ENCODE measurements around the gene CDH23. TPM values are rescaled to one million over a fixed set of nuclear protein-coding genes. Genes with fewer than 3 reads are reported as not detected.
A peak's percentile ranks its signal among the peaks of the same experiment; 100 is the strongest.

The CDH23 gene
- total RNA-seq, 2 donors from 2014 or later = 0.06 TPM; not detected in 1

DNA sequence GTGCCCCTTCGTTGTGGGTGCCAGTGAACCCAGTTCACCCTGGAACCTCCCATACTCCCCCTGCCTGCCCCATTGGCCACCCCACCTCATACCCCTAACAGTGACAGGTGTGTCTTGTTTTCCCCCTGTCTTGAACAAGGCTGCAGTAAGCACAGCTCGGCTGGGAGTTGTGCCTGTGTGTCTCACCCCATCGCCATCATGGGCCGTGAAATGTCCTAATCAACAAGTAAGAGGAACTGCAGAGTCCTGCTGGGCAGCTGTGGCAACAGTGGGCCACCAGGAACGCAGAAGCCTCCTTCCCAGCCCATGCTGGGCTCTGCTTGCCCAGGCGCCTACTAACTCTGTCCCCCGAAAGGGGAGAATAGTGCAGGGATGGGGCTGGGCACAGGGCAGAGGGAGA, 231.2 kb downstream of the CDH23 start:
- Mint-ChIP-seq H3K4me3 (no peak overlapping the region), H3K27ac (no peak overlapping the region), H3K4me1 (ENCODE audit: low read depth in 2 of 2) (no peaks in the 10 kb centered on the region), H3K9me3 (no peaks in the 10 kb centered on the region), H3K27me3 (peaks cover 0 to 7% of the 10 kb centered on the region in 2 donors), H3K36me3 (no peaks in the 10 kb centered on the region)
- no peak for ATAC-seq
- no peak for DNase-seq (ENCODE audit: low spot score)

DNA sequence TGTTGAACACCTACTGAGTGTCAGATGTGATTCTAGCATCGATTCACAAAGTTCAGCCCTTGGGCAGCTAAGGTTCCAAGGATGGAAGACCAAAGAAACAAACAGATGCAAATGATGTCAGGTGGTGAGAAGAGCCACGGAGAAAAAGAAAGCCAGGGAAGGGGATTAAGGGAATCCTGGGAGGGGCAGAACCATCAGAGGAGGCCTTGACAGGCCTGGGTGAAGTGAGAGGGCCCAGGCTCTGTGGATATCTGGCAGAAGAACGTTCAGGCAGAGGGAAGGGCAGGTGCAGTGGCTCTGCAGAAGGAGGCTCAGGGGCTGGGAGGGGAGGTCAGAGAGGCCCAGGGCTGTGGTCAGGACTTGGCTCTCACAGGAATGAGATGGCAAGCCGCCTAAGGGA, 232.4 kb downstream of the CDH23 start:
- no peak for ATAC-seq

GRCh38 chr10:71630168-71630567, 233.4 kb downstream of the CDH23 start:
- no peak overlapping the region for H3K4me3 Mint-ChIP-seq
- H3K9me3 Mint-ChIP-seq = no peaks in the 10 kb centered on the region
- no peaks in the 10 kb centered on the region for H3K36me3 Mint-ChIP-seq
- no peaks in the 10 kb centered on the region for H3K4me1 Mint-ChIP-seq (ENCODE audit: low read depth in 2 of 2)
- ATAC-seq (no peak), DNase-seq (ENCODE audit: low spot score) (no peak)
- H3K27me3 Mint-ChIP-seq = peaks cover 2 to 7% of the 10 kb centered on the region in 2 donors
- H3K27ac Mint-ChIP-seq = no peak overlapping the region

More for the DNA sequence above, 232.4 kb downstream of the CDH23 start:
- no peak for DNase-seq (ENCODE audit: low spot score)
- Mint-ChIP-seq H3K27ac (no peak overlapping the region), H3K4me3 (no peak overlapping the region), H3K4me1 (ENCODE audit: low read depth in 2 of 2) (no peaks in the 10 kb centered on the region), H3K36me3 (no peaks in the 10 kb centered on the region), H3K9me3 (no peaks in the 10 kb centered on the region), H3K27me3 (peaks cover 2 to 7% of the 10 kb centered on the region in 2 donors)

DNA sequence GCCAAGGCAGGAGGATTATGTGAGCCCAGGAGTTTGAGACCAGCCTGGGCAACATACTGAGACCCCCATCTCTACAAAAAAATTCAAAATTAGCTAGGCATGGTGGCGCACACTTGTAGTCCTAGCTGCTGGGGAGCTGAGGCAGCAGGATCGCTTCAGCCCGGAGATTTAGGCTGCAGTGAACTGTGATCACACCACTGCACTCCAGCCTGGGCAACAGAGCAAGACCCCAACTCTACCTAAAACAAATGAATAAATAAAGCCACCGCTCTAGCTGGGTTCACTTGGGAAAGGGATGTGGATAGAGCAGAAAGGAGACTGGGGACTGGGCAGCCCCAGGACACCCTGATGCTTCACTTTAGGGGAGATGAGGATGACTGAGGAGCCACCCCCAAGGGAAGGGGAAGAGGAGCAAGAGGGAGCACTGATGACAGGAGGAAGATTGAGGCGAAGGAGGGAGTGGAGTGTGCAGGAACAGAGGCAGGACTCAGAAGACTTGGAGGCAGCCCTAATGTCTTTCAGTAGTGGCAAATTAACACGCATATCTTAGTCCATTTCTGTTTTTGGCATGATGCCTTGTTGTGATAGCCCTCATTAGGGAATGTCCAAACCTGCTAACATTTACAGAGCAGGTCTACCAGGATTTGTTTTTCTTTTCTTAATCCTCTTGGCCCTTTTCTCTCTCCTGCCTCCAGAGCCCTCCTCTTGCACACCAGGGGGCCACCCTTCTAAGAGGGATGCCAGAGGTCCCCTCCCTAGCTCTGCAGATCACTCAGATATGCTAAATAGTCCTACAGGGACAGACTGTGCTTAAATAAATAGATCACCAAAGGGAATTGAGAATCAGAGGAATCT, 234.5 kb downstream of the CDH23 start:
- Mint-ChIP-seq H3K4me1 (ENCODE audit: low read depth in 2 of 2) (no peaks in the 10 kb centered on the region), H3K4me3 (no peak overlapping the region)
- no peak for ATAC-seq

DNA sequence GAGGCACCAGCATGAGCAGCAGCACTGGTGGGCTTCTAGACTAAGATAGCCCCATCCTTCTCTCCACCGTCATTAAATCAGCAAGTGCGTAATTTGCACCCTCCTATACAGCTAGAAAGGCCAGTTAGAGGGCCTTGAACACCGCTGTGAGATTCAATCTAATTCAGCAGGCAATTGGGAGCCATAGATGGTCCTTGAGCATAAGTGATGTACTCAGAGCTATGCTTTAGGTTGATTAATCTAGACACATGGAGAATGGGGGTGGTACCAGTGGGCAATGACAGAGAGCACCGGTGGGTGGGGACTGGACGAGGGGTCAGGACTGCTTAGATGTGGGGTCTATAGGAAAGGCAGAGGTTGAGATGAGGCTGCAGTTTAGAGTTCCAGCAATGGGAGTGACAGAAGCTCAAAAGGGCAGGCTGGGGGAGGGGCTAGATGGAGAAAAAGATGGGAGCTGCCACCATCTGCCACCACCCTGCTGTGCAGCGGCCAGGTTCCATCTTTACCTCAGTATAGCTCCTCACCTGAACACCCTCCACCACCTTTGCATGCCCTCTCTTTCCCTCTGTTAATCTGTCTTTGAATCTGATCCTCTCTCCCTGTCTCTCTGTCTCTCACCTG, 235.6 kb downstream of the CDH23 start:
- no peaks in the 10 kb centered on the region for H3K36me3 Mint-ChIP-seq
- H3K27me3 Mint-ChIP-seq = peaks cover 2 to 7% of the 10 kb centered on the region in 2 donors
- H3K4me1 Mint-ChIP-seq (ENCODE audit: low read depth in 2 of 2) = no peaks in the 10 kb centered on the region
- no peak for DNase-seq (ENCODE audit: low spot score)
- no peak overlapping the region for H3K4me3 Mint-ChIP-seq
- ATAC-seq = no peak
- H3K9me3 Mint-ChIP-seq = no peaks in the 10 kb centered on the region
- no peak overlapping the region for H3K27ac Mint-ChIP-seq

More for the DNA sequence above, 234.5 kb downstream of the CDH23 start:
- Mint-ChIP-seq H3K27ac (no peak overlapping the region), H3K9me3 (no peaks in the 10 kb centered on the region), H3K27me3 (peaks cover 2 to 7% of the 10 kb centered on the region in 2 donors), H3K36me3 (no peaks in the 10 kb centered on the region)
- DNase-seq (ENCODE audit: low spot score) = no peak

- no peak for ATAC-seq
- Mint-ChIP-seq H3K36me3 (no peaks in the 10 kb centered on the region), H3K27me3 (peaks cover 2 to 7% of the 10 kb centered on the region in 2 donors), H3K4me3 (no peak overlapping the region), H3K27ac (no peak overlapping the region), H3K9me3 (no peaks in the 10 kb centered on the region), H3K4me1 (ENCODE audit: low read depth in 2 of 2) (peaks cover 3 to 4% of the 10 kb centered on the region in 2 donors)
- DNase-seq (ENCODE audit: low spot score) = no peak
Measured at GRCh38 chr10:71632896-71633600, 236.3 kb downstream of the CDH23 start.

DNA sequence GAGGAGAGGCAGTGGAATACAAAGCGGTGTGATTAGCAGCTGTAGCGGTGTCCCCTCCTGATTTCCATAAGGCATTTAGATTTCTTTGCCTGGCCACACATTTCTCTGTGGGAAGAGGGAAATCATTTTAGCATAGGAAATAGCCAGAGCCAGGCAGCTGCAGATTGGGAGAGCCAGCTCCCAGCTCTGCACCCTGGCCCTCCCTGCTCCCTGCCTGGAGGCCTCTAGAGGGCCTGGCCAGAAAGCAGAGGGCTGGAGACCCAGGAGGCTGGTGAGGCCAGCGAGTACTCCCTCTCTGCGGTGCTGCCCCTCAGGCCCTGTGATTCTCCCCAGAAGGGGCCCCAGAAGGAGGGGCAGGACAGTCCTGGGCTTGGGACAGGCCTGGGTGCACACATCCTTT, 237.2 kb downstream of the CDH23 start:
- peaks cover 6 to 8% of the 10 kb centered on the region in 2 donors for H3K4me1 Mint-ChIP-seq (ENCODE audit: low read depth in 2 of 2)
- H3K9me3 Mint-ChIP-seq = no peaks in the 10 kb centered on the region
- H3K36me3 Mint-ChIP-seq = no peaks in the 10 kb centered on the region
- H3K27ac Mint-ChIP-seq = no peak overlapping the region
- H3K27me3 Mint-ChIP-seq = peaks cover 2 to 7% of the 10 kb centered on the region in 2 donors
- ATAC-seq = no peak
- no peak overlapping the region for H3K4me3 Mint-ChIP-seq
- no peak for DNase-seq (ENCODE audit: low spot score)

GRCh38 chr10:71634531-71635164, 237.9 kb downstream of the CDH23 start:
- Mint-ChIP-seq H3K36me3 (no peaks in the 10 kb centered on the region), H3K4me1 (ENCODE audit: low read depth in 2 of 2) (peaks cover 6 to 8% of the 10 kb centered on the region in 2 donors), H3K27ac (no peak overlapping the region), H3K9me3 (no peaks in the 10 kb centered on the region), H3K27me3 (peaks cover 2 to 7% of the 10 kb centered on the region in 2 donors), H3K4me3 (no peak overlapping the region)
- ATAC-seq (no peak), DNase-seq (ENCODE audit: low spot score) (no peak)

- H3K4me3 Mint-ChIP-seq = no peak overlapping the region
- DNase-seq (ENCODE audit: low spot score) (no peak), ATAC-seq (no peak)
- no peaks in the 10 kb centered on the region for H3K9me3 Mint-ChIP-seq
- peaks cover 2 to 7% of the 10 kb centered on the region in 2 donors for H3K27me3 Mint-ChIP-seq
- H3K4me1 Mint-ChIP-seq (ENCODE audit: low read depth in 2 of 2) = peaks cover 6 to 8% of the 10 kb centered on the region in 2 donors
- H3K36me3 Mint-ChIP-seq = no peaks in the 10 kb centered on the region
- H3K27ac Mint-ChIP-seq = no peak overlapping the region
Measured at GRCh38 chr10:71635251-71635866, 238.6 kb downstream of the CDH23 start.

DNA sequence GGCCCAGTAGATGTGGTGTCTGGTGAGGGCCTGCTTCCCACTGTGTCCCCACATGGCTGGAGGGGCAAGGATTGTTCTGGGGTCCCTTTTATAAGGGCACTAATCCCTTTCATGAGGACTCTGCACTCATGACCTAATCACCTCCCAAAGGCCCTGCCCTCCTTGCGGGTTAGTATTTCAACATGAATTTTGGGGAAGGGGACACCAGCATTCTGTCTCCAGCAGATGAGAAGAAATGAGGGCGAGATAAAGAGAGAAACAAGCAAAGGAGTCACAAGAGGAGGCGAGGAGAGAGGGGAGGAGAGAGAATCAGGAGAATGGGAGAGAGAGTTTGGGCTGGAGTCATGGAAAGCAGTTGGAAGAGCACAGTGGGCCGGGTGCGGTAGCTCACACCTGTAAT, 239.1 kb downstream of the CDH23 start:
- peaks cover 6 to 8% of the 10 kb centered on the region in 2 donors for H3K4me1 Mint-ChIP-seq (ENCODE audit: low read depth in 2 of 2)
- H3K27ac Mint-ChIP-seq = no peak overlapping the region
- DNase-seq (ENCODE audit: low spot score) (no peak), ATAC-seq (no peak)
- H3K9me3 Mint-ChIP-seq = no peaks in the 10 kb centered on the region
- H3K27me3 Mint-ChIP-seq = peaks cover 2 to 7% of the 10 kb centered on the region in 2 donors
- no peaks in the 10 kb centered on the region for H3K36me3 Mint-ChIP-seq
- H3K4me3 Mint-ChIP-seq = no peak overlapping the region

DNA sequence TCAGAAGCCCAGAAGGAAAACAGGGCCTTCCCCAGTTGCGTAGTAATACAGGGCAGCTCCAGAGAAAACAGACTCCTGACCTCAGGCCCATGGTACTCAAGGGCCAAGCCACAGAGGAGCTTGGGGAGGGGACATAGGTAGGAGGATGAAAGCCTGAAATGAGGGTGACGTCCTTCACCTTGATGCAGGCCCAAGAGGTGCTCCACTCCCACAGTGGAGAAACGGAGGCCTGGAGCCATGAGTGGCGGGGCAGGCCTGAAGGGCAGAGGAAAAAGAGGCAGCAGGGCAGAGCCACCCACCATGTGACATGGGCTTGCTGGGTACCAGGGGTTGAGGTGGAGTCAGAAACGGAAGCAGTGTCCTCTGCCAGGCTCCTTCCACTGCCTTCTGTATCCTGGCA, 239.9 kb downstream of the CDH23 start:
- no peak overlapping the region for H3K27ac Mint-ChIP-seq
- peaks cover 6 to 8% of the 10 kb centered on the region in 2 donors for H3K4me1 Mint-ChIP-seq (ENCODE audit: low read depth in 2 of 2)
- peaks cover 2 to 4% of the 10 kb centered on the region in 2 donors for H3K27me3 Mint-ChIP-seq
- ATAC-seq (no peak), DNase-seq (ENCODE audit: low spot score) (no peak)
- no peak overlapping the region for H3K4me3 Mint-ChIP-seq
- no peaks in the 10 kb centered on the region for H3K9me3 Mint-ChIP-seq
- no peaks in the 10 kb centered on the region for H3K36me3 Mint-ChIP-seq

GRCh38 chr10:71637305-71637704, 240.6 kb downstream of the CDH23 start:
- DNase-seq (ENCODE audit: low spot score) = no peak
- H3K9me3 Mint-ChIP-seq = no peaks in the 10 kb centered on the region

More at GRCh38 chr10:71637305-71637704, 240.6 kb downstream of the CDH23 start:
- Mint-ChIP-seq H3K27me3 (peaks cover 0 to 2% of the 10 kb centered on the region in 2 donors), H3K36me3 (no peaks in the 10 kb centered on the region), H3K27ac (peak overlapping the region in 1 of 2 donors; percentile 51), H3K4me3 (no peak overlapping the region), H3K4me1 (ENCODE audit: low read depth in 2 of 2) (peaks cover 6 to 8% of the 10 kb centered on the region in 2 donors)
- ATAC-seq = no peak

Data from natural killer cell treated with Interleukin-12 subunit alpha and Interleukin-12 subunit beta and Interleukin-15 and Interleukin-18, amount 100 ng/mL, for 72 hours (primary cell).